ENCODE measurements around the gene KDM6A. TPM values are rescaled to one million over a fixed set of nuclear protein-coding genes. Genes with fewer than 3 reads are reported as not detected.
"Not testable (repeated sequence)": the region's sequence is repeated elsewhere in the genome, so short reads cannot be mapped to it uniquely, and the experiment has no call there.

Gene KDM6A
- total and polyA plus RNA-seq, 11 donors = 4.4 to 27.8 (median 13.9) TPM

GRCh38 chrX:45063319-45064095 lies 190.5 kb downstream of the KDM6A start:
- Histone ChIP-seq H3K36me3 (peaks cover 0 to 72% (median 49%) of the 10 kb centered on the region in 9 donors), H3K27me3 (no peaks in the 10 kb centered on the region), H3K4me1 (peaks cover 0 to 13% (median 0%) of the 10 kb centered on the region in 12 donors), H3K9me3 (no peaks in the 10 kb centered on the region), H3K27ac (no peak overlapping the region), H3K4me3 (no peak overlapping the region)
- 88 to 93% (median 90%) methylated on average over 11 of the region's 11 CpGs for WGBS, 4 donors
- peak in 1 of 5 donors; percentile 44 for DNase-seq
- ATAC-seq = peak in 1 of 4 donors; percentile 57
- no peak for TF ChIP-seq POLR2A (IDR thresholded peaks at IDR 0.05)
- TF ChIP-seq, protein P1, sequence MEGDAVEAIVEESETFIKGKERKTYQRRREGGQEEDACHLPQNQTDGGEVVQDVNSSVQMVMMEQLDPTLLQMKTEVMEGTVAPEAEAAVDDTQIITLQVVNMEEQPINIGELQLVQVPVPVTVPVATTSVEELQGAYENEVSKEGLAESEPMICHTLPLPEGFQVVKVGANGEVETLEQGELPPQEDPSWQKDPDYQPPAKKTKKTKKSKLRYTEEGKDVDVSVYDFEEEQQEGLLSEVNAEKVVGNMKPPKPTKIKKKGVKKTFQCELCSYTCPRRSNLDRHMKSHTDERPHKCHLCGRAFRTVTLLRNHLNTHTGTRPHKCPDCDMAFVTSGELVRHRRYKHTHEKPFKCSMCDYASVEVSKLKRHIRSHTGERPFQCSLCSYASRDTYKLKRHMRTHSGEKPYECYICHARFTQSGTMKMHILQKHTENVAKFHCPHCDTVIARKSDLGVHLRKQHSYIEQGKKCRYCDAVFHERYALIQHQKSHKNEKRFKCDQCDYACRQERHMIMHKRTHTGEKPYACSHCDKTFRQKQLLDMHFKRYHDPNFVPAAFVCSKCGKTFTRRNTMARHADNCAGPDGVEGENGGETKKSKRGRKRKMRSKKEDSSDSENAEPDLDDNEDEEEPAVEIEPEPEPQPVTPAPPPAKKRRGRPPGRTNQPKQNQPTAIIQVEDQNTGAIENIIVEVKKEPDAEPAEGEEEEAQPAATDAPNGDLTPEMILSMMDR (IDR thresholded peaks at IDR 0.05) = no peak
- intact Hi-C loops (cut with DNase I) = loop anchor here in 3 of 10 donors (10.0 kb wide), 3 partner anchors 61 to 189 kb away; partner anchors contain the start of gene KDM6A (in 1 of the 3)

DNA sequence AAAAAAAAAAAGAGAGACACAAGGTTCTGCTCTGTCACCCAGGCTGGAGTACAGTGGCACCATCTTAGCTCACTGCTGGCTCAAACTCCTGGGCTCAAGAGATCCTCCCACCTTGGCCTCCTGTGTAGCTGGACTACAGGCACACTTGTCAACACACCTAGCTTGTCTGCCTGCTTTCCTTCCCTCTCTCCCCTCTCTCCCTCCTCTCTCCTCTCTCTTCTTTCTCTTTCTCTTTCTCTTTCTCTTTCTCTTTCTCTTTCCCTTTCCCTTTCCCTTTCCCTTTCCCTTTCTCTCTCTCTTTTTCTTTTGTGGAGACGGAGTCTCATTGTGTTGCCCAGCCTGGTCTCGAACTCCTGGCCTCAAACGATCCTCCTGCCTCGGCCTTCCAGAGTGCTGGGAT lies 195.6 kb downstream of the KDM6A start:
- WGBS, 4 donors = 84 to 87% (median 86%) methylated on average over 4 of the region's 4 CpGs
- Histone ChIP-seq H3K4me1 (peaks cover 0 to 44% (median 3%) of the 10 kb centered on the region in 12 donors), H3K27ac (peak overlapping the region in 1 of 12 donors; percentile 58), H3K27me3 (no peaks in the 10 kb centered on the region), H3K9me3 (no peaks in the 10 kb centered on the region), H3K36me3 (peaks cover 0 to 40% (median 22%) of the 10 kb centered on the region in 9 donors), H3K4me3 (no peak overlapping the region)
- ATAC-seq (no peak), DNase-seq (no peak)
- TF ChIP-seq, protein P1 (IDR thresholded peaks at IDR 0.05) = no peak
- TF ChIP-seq POLR2A (IDR thresholded peaks at IDR 0.05) = no peak
- intact Hi-C loops (cut with DNase I) = loop anchor here in 4 of 10 donors (5.0 to 10.0 kb wide), 4 partner anchors 56 to 196 kb away; partner anchors contain the start of gene KDM6A (in 2 of the 4)

DNA sequence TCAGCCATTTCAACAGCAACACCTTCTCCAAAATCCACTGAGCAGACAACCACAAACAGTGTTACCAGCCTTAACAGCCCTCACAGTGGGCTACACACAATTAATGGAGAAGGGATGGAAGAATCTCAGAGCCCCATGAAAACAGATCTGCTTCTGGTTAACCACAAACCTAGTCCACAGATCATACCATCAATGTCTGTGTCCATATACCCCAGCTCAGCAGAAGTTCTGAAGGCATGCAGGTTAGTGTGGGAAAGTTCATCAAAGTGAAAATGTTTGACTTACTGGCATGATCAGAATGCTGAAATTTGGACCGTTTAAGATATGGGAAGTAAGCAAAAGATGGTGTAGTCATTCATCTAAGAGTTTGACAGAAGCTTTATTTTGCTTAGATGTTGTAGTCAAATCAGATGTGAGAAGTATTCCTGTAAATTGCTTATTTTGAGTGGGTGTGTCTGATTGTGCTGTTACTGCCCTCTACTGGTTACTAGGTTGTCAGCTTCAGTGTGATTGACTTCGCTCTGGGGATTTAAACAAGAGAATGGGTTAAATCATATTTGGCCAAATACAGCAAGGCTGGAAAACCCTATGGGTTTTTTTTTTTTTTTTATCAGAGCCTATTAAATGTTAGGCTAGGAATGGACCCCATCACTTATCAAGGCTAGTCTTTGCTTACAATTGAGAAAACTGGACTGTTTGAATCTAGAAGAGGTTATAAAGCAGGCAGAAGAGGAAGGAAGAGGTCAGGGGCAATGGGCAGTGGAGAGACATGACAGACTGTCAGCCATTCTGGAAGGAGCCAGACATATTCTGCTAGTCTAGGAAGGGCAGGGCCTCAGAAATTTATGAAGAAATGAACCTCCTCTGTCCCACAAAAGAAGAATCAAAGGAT lies 197.4 kb downstream of the KDM6A start:
- Histone ChIP-seq H3K9me3 (no peaks in the 10 kb centered on the region), H3K4me1 (peaks cover 0 to 56% (median 5%) of the 10 kb centered on the region in 12 donors), H3K27ac (peak overlapping the region in 1 of 12 donors; percentile 58), H3K4me3 (no peak overlapping the region), H3K27me3 (no peaks in the 10 kb centered on the region), H3K36me3 (peaks cover 0 to 22% (median 10%) of the 10 kb centered on the region in 9 donors)
- WGBS, 4 donors = 22 to 45% (median 32%) methylated on average over 2 of the region's 2 CpGs
- DNase-seq (no peak), ATAC-seq (peak in 2 of 4 donors; percentile 48 to 62)
- intact Hi-C loops (cut with DNase I) = loop anchor here in 7 of 10 donors (2.0 to 10.0 kb wide), 4 partner anchors 114 to 198 kb away; partner anchors contain the start of gene KDM6A (in 7 of the 7)
- TF ChIP-seq, protein P1 (IDR thresholded peaks at IDR 0.05) = peak; percentile 26 to 72 (median 60)
- no peak for TF ChIP-seq POLR2A (IDR thresholded peaks at IDR 0.05)

DNA sequence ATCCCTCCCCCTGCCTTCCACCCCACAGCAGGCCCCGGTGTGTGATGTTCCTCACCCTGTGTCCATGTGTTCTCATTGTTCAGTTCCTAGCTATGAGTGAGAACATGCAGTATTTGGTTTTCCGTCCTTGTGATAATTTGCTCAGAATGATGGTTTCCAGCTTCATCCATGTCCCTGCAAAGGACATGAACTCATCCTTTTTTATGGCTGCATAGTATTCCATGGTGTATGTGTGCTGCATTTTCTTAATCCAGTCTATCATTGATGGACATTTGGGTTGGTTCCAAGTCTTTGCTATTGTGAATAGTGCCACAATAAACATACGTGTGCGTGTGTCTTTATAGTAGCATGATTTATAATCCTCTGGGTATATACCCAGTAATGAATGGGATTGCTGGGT lies 200.0 kb downstream of the KDM6A start:
- not testable (repeated sequence) for H3K9me3 ChIP-seq, DNase-seq, H3K27ac ChIP-seq, ATAC-seq, H3K27me3 ChIP-seq, H3K4me3 ChIP-seq
- intact Hi-C loops (cut with DNase I) = loop anchor here in 7 of 10 donors (5.0 to 10.0 kb wide), 3 partner anchors 112 to 201 kb away; partner anchors contain the start of gene KDM6A (in 6 of the 7)
- Histone ChIP-seq H3K4me1 (peaks cover 0 to 58% (median 6%) of the 10 kb centered on the region in 12 donors), H3K36me3 (peaks cover 0 to 28% (median 18%) of the 10 kb centered on the region in 9 donors)
- 93 to 100% (median 95%) methylated on average over 4 of the region's 4 CpGs for WGBS, 4 donors
